ENCODE measurements around the gene LYRM4.
A peak's percentile ranks its signal among the peaks of the same experiment; 100 is the strongest.

LYRM4 gene

GRCh38 chr6:5287205-5287965, 26.6 kb upstream of the LYRM4 start:
- no peaks in the 10 kb centered on the region for H3K9me3 ChIP-seq (ENCODE audit: control insufficient read depth, insufficient read depth, low read depth, low read length)
- TF ChIP-seq ZNF473 (tag by site-specific recombination; IDR thresholded peaks at IDR 0.05) (no peak), ZNF341 (tag by site-specific recombination; IDR thresholded peaks at IDR 0.05; ENCODE audit: low read depth) (peak; percentile 19; the same call in 1 of the 2 replicates), WT1 (tag by site-specific recombination; IDR thresholded peaks at IDR 0.05) (no peak), INSM2 (tag by site-specific recombination; IDR thresholded peaks at IDR 0.05) (0 out of 2 replicates have a peak, but pooled peaks have one; percentile 7), ZNF362 (tag by site-specific recombination; IDR thresholded peaks at IDR 0.05) (0 out of 2 replicates have a peak, but pooled peaks have one; percentile 38), ZNF366 (tag by site-specific recombination; conservative IDR thresholded peaks at IDR 0.05) (0 out of 2 replicates have a peak, but pooled peaks have one; percentile 25), ZNF629 (tag by site-specific recombination; IDR thresholded peaks at IDR 0.05) (no peak), ZNF132 (tag by site-specific recombination; IDR thresholded peaks at IDR 0.05; ENCODE audit: borderline replicate concordance) (no peak), ZNF660 (tag by site-specific recombination; IDR thresholded peaks at IDR 0.05) (peak; percentile 36; the same call in 1 of the 2 replicates)
- TF ChIP-seq, protein P1, sequence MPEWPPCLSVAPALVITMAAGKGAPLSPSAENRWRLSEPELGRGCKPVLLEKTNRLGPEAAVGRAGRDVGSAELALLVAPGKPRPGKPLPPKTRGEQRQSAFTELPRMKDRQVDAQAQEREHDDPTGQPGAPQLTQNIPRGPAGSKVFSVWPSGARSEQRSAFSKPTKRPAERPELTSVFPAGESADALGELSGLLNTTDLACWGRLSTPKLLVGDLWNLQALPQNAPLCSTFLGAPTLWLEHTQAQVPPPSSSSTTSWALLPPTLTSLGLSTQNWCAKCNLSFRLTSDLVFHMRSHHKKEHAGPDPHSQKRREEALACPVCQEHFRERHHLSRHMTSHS (tag by site-specific recombination; IDR thresholded peaks at IDR 0.05) = no peak
- peaks cover 2% of the 10 kb centered on the region; the same call in 1 of the 2 replicates for H3K4me1 ChIP-seq (ENCODE audit: control insufficient read depth, insufficient read depth, low read length)
- H3K27ac ChIP-seq (ENCODE audit: extremely low read depth, low read depth, low read length) = no peak overlapping the region
- no peak overlapping the region for H3K4me3 ChIP-seq (ENCODE audit: low read depth, low read length)
- CTCF ChIA-PET = interaction anchor here (0.5 to 1.1 kb wide), 5 partner anchors 8 to 660 kb away, joined by 3 to 4 read pairs (median 3); no protein-coding TSS in a partner anchor
- POLR2A ChIA-PET = interaction anchor here (0.6 to 0.9 kb wide), 3 partner anchors 8 to 968 kb away, joined by 3 to 7 read pairs (median 3); no protein-coding TSS in a partner anchor
- H3K36me3 ChIP-seq (ENCODE audit: control insufficient read depth in 2 of 2, insufficient read depth in 1 of 2, low read length in 2 of 2) = no peaks in the 10 kb centered on the region

DNA sequence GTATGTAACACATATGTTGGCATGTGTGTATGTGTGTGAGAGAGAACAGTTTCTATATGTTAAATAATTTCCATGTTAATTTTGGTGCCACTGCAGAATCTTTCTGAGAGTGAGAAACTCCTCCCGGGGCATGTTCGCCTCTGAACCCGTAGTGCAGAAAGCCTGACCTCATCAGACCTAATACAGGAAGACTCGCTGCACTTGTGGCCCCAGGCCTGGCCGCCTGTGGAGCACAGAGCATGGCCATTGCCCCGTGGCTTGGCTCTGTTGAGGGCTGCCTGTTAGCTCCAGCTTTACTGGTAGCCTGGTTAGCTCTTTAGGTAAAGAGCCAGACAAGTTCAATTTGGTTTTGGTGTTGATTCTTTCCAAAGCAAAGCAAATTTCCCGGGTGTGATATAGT, 26.0 kb upstream of the LYRM4 start:
- H3K4me1 ChIP-seq (ENCODE audit: control insufficient read depth, insufficient read depth, low read length) = peaks cover 2% of the 10 kb centered on the region; the same call in 1 of the 2 replicates
- H3K27ac ChIP-seq (ENCODE audit: extremely low read depth, low read depth, low read length) = no peak overlapping the region
- no peaks in the 10 kb centered on the region for H3K9me3 ChIP-seq (ENCODE audit: control insufficient read depth, insufficient read depth, low read depth, low read length)
- no peak overlapping the region for H3K4me3 ChIP-seq (ENCODE audit: low read depth, low read length)
- no peak for TF ChIP-seq ZNF785 (tag by site-specific recombination; IDR thresholded peaks at IDR 0.05)
- no peak for TF ChIP-seq ZNF121 (tag by site-specific recombination; IDR thresholded peaks at IDR 0.05)
- no peak for TF ChIP-seq ZBTB21 (tag by site-specific recombination; IDR thresholded peaks at IDR 0.05)
- ChIA-PET POLR2A (no interaction called here), CTCF (interaction anchor here (0.5 to 1.1 kb wide), 2 partner anchors 16 to 100 kb away, joined by 3 to 4 read pairs; no protein-coding TSS in a partner anchor)
- no peaks in the 10 kb centered on the region for H3K36me3 ChIP-seq (ENCODE audit: control insufficient read depth in 2 of 2, insufficient read depth in 1 of 2, low read length in 2 of 2)

- POLR2A ChIA-PET = no interaction called here
- Histone ChIP-seq H3K4me3 (ENCODE audit: low read depth, low read length) (no peak overlapping the region), H3K36me3 (ENCODE audit: control insufficient read depth in 2 of 2, insufficient read depth in 1 of 2, low read length in 2 of 2) (no peaks in the 10 kb centered on the region), H3K27ac (ENCODE audit: extremely low read depth, low read depth, low read length) (no peak overlapping the region), H3K4me1 (ENCODE audit: control insufficient read depth, insufficient read depth, low read length) (peaks cover 2% of the 10 kb centered on the region; the same call in 1 of the 2 replicates), H3K9me3 (ENCODE audit: control insufficient read depth, insufficient read depth, low read depth, low read length) (no peaks in the 10 kb centered on the region)
- CTCF ChIA-PET = interaction anchor here (0.6 to 1.7 kb wide), 3 partner anchors 10 to 20 kb away, joined by 3 to 5 read pairs (median 4); no protein-coding TSS in a partner anchor
- TF ChIP-seq KLF9 (tag by site-specific recombination; IDR thresholded peaks at IDR 0.05; ENCODE audit: low read depth) (no peak), ZNF529 (tag by site-specific recombination; IDR thresholded peaks at IDR 0.05; ENCODE audit: insufficient replicate concordance) (no peak), ZNF175 (tag by site-specific recombination; IDR thresholded peaks at IDR 0.05) (no peak), ZNF658 (tag by site-specific recombination; IDR thresholded peaks at IDR 0.05) (no peak), HOXC10 (CRISPR knock-in tag; IDR thresholded peaks at IDR 0.05) (no peak), MZF1 (tag by site-specific recombination; IDR thresholded peaks at IDR 0.05; ENCODE audit: borderline replicate concordance) (no peak), ZNF280C (tag by site-specific recombination; IDR thresholded peaks at IDR 0.05) (no peak), ZXDB (tag by site-specific recombination; IDR thresholded peaks at IDR 0.05) (no peak), ZNF600 (tag by site-specific recombination; IDR thresholded peaks at IDR 0.05) (no peak), ZNF266 (tag by site-specific recombination; IDR thresholded peaks at IDR 0.05; ENCODE audit: low read depth) (no peak)
- TF ChIP-seq, protein P2, sequence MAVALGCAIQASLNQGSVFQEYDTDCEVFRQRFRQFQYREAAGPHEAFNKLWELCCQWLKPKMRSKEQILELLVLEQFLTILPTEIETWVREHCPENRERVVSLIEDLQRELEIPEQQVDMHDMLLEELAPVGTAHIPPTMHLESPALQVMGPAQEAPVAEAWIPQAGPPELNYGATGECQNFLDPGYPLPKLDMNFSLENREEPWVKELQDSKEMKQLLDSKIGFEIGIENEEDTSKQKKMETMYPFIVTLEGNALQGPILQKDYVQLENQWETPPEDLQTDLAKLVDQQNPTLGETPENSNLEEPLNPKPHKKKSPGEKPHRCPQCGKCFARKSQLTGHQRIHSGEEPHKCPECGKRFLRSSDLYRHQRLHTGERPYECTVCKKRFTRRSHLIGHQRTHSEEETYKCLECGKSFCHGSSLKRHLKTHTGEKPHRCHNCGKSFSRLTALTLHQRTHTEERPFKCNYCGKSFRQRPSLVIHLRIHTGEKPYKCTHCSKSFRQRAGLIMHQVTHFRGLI (tag by site-specific recombination; IDR thresholded peaks at IDR 0.05) = no peak
Measured at GRCh38 chr6:5285526-5285925, 24.8 kb upstream of the LYRM4 start.

Data from HEK293 (cell line).